ENCODE measurements around the gene NFKB1.
"Not testable (repeated sequence)": the region's sequence is repeated elsewhere in the genome, so short reads cannot be mapped to it uniquely, and the experiment has no call there.

NFKB1 gene

DNA sequence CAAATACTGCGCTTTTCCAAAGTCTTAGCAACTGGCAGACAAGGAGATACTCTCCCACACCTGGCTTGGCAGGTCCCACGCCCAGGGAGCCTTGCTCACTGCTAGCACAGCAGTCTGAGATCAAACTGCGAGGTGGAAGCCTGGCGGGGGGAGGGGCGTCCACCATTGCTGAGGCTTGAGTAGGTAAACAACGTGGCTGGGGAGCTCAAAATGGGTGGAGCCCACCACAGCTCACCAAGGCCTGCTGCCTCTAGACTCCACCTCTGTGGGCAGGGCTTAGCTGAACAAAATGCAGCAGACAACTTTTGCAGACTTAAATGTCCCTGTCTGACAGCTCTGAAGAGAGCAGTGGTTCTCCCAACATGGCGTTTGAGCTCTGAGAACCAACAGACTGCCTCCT lies 23.0 kb upstream of the NFKB1 start:
- H3K36me3 ChIP-seq (ENCODE audit: insufficient read depth, low read length), result no peaks in the 10 kb centered on the region
- H3K27me3 ChIP-seq (ENCODE audit: insufficient read depth, low read length), result no peaks in the 10 kb centered on the region
- no peaks in the 10 kb centered on the region for H3K4me1 ChIP-seq (ENCODE audit: insufficient read depth, low read length)
- peaks cover under 1% of the 10 kb centered on the region for H3K9me3 ChIP-seq (ENCODE audit: low read length)
- no peak overlapping the region for H3K4me3 ChIP-seq (ENCODE audit: low read length)
- H2AFZ ChIP-seq (ENCODE audit: low read depth, low read length), result no peak overlapping the region

DNA sequence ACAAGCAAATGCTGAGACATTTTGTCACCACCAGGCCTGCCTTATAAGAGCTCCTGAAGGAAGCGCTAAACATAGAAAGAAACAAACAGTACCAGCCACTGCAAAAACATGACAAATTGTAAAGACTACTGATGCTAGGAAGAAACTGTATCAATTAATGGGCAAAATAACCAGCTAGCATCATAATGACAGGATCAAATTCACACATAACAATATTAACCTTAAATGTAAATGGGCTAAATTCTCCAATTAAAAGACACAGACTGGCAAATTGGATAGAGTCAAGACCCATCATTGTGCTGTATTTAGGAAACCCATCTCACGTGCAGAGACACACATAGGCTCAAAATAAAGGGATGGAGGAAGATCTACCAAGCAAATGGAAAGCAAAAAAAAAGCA lies 21.3 kb upstream of the NFKB1 start:
- H3K36me3 ChIP-seq (ENCODE audit: insufficient read depth, low read length); H3K4me1 ChIP-seq (ENCODE audit: insufficient read depth, low read length); H2AFZ ChIP-seq (ENCODE audit: low read depth, low read length); H3K9me3 ChIP-seq (ENCODE audit: low read length); H3K27me3 ChIP-seq (ENCODE audit: insufficient read depth, low read length); H3K4me3 ChIP-seq (ENCODE audit: low read length): not testable (repeated sequence)

DNA sequence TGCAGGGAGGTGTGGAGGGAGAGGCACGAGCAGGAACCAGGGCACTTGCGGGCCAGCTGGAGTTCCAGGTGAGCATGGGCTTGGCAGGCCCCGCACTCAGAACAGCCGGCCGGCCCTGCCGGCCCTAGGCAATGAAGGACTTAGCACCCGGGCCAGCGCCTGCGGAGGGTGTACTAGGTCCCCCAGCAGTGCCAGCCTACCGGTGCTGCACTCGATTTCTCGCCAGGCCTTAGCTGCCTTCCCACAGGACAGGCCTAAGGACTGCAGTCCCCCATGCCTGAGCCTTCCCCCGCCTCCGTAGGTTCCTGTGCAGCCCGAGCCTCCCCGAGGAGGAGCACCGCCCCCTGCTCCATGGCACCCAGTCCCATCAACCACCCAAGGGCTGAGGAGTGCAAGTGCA lies 18.0 kb upstream of the NFKB1 start:
- Histone ChIP-seq H3K36me3 (ENCODE audit: insufficient read depth, low read length) (no peaks in the 10 kb centered on the region), H3K27me3 (ENCODE audit: insufficient read depth, low read length) (no peaks in the 10 kb centered on the region), H3K4me3 (ENCODE audit: low read length) (no peak overlapping the region), H3K9me3 (ENCODE audit: low read length) (peaks cover 3% of the 10 kb centered on the region), H2AFZ (ENCODE audit: low read depth, low read length) (no peak overlapping the region), H3K4me1 (ENCODE audit: insufficient read depth, low read length) (no peaks in the 10 kb centered on the region)

DNA sequence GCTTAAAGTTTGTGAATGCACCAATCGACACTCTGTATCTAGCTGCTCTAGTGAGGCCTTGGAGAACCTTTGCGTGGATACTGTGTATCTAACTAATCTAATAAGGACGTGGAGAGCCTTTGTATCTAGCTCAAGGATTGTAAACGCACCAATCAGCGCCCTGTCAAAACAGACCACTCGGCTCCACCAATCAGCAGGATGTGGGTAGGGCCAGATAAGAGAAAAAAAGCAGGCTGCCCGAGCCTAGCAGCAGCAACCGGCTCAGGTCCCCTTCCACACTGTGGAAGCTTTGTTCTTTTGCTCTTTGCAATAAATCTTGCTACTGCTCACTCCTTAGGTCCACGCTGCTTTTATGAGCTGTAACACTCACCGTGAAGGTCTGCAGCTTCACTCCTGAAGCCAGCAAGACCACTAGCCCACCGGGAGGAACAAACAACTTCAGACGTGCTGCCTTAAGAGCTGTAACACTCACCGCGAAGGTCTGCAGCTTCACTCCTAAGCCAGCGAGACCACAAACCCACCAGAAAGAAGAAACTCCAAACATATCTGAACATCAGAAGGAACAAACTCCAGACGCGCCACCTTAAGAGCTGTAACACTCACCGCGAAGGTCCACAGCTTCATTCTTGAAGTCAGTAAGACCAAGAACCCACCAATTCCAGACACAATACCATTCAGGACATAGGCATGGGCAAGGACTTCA lies 17.0 kb upstream of the NFKB1 start:
- H3K36me3 ChIP-seq (ENCODE audit: insufficient read depth, low read length); H3K27me3 ChIP-seq (ENCODE audit: insufficient read depth, low read length); H2AFZ ChIP-seq (ENCODE audit: low read depth, low read length); H3K9me3 ChIP-seq (ENCODE audit: low read length); H3K4me3 ChIP-seq (ENCODE audit: low read length); H3K4me1 ChIP-seq (ENCODE audit: insufficient read depth, low read length): not testable (repeated sequence)

DNA sequence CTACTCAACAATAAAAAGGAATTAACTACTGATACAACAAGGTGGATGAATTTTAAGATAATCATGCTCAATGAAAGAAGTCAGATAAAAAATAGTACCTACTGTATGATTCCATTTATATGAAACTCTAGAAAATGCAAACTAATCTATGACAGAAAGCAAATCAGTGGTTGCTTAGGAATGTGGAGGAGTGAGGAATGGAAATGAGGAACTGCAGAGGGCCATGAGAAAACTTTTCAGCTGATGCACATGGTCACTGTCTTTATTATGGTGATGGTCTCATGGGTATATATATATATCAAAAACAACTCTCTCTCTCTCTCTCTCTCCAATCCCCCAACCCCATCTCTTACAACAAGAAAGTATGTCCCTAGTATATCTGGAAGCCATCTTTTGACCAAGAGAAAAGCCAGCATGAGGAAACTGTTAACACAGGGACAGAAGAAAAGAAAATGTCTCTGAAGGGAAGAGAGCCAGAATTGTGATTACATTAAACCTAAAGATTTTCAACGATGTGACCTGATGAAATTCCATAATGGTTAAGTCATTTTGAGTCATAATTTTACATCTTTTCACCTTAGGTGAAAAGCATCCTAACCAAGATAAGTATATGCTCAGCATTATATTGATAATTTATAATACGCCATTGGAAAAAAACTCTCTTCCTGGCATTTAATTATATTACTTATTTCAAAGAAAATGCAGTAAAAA lies 8.5 kb upstream of the NFKB1 start:
- Histone ChIP-seq H3K36me3 (ENCODE audit: insufficient read depth, low read length) (no peaks in the 10 kb centered on the region), H3K9me3 (ENCODE audit: low read length) (peaks cover 2% of the 10 kb centered on the region), H3K4me1 (ENCODE audit: insufficient read depth, low read length) (no peaks in the 10 kb centered on the region), H3K4me3 (ENCODE audit: low read length) (no peak overlapping the region), H2AFZ (ENCODE audit: low read depth, low read length) (no peak overlapping the region), H3K27me3 (ENCODE audit: insufficient read depth, low read length) (no peaks in the 10 kb centered on the region)

DNA sequence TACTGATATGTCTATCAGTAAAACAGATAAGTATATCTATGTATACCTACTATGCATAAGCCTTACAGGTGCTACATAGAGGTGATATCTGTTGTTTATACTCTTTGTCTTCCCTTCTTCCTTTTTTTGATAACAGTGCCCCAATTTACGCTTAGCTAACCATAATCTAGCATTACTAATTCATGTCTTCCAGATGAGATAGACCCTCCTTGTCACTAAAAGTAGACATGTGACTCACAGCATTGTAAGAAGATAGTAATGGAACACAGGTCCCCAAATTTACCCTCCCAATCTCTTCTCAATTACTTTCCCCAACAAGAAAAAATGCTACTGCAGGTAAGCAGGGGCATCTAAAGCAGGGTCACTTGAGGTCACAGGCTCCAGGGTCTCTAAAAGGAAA lies 7.9 kb upstream of the NFKB1 start:
- H3K36me3 ChIP-seq (ENCODE audit: insufficient read depth, low read length), result no peaks in the 10 kb centered on the region
- H3K9me3 ChIP-seq (ENCODE audit: low read length), result peaks cover 2% of the 10 kb centered on the region
- no peaks in the 10 kb centered on the region for H3K27me3 ChIP-seq (ENCODE audit: insufficient read depth, low read length)
- H3K4me1 ChIP-seq (ENCODE audit: insufficient read depth, low read length), result no peaks in the 10 kb centered on the region
- no peak overlapping the region for H3K4me3 ChIP-seq (ENCODE audit: low read length)
- no peak overlapping the region for H2AFZ ChIP-seq (ENCODE audit: low read depth, low read length)

DNA sequence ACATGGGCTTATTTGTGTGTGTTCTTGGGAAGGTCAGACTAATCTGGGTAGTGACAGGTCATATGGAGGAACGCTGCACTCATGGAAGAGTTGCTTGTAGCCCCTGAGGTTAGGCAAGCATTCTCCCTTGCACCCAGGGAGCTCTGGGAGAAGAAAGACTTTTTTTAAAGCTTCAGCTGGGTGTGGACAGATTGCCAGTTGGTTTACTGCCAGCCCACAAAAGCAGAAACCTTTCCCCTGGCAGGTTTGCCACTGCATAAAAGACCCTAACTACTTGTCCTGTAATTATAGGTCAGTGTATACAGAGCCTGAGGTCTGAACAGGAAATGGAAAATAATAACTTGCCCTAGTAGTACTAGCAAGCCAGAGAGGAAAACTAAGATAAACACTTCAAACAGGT lies 7.4 kb upstream of the NFKB1 start:
- no peak overlapping the region for H2AFZ ChIP-seq (ENCODE audit: low read depth, low read length)
- no peaks in the 10 kb centered on the region for H3K4me1 ChIP-seq (ENCODE audit: insufficient read depth, low read length)
- H3K27me3 ChIP-seq (ENCODE audit: insufficient read depth, low read length), result no peaks in the 10 kb centered on the region
- no peaks in the 10 kb centered on the region for H3K36me3 ChIP-seq (ENCODE audit: insufficient read depth, low read length)
- no peak overlapping the region for H3K4me3 ChIP-seq (ENCODE audit: low read length)
- peaks cover 2% of the 10 kb centered on the region for H3K9me3 ChIP-seq (ENCODE audit: low read length)

DNA sequence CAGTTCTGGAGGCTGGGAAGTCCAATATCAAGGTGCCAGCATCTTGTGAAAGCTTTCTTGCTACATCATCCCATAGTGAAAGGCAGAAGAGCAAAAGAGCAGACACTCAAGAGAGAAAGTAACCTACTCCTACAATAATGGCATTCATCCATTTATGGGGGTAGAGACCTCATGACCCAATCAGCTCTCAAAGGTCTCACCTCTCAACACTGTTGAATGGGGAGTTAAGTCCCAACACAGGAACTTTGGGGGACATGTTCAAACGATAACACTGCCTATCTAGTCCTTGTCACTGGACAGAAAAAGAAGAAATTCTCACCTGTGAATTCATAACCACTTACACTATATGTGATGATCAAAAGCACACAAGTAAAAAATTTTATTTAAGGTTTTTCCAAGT lies 6.6 kb upstream of the NFKB1 start:
- Histone ChIP-seq H3K36me3 (ENCODE audit: insufficient read depth, low read length) (no peaks in the 10 kb centered on the region), H3K4me3 (ENCODE audit: low read length) (no peak overlapping the region), H3K9me3 (ENCODE audit: low read length) (peaks cover 2% of the 10 kb centered on the region), H3K27me3 (ENCODE audit: insufficient read depth, low read length) (no peaks in the 10 kb centered on the region), H3K4me1 (ENCODE audit: insufficient read depth, low read length) (no peaks in the 10 kb centered on the region), H2AFZ (ENCODE audit: low read depth, low read length) (no peak overlapping the region)

DNA sequence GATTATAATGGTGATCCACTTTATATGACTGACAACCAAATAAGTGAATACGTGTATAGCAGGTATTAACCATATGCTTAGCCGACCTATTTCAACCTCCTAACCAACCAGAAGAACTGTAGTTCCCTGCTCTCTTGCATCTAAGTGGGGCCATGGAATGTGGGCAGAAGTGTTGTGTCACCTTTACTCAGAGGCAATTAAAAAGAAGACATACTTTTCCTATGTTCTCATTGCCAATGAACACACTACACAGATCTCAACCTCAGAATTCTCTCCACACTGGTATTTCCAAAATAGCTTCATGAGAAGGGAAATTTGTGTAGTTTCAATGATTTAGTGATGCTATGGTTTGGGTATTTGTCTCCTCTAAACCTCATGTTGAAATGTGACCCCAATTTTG lies 3.2 kb upstream of the NFKB1 start:
- no peak overlapping the region for H3K4me3 ChIP-seq (ENCODE audit: low read length)
- H3K4me1 ChIP-seq (ENCODE audit: insufficient read depth, low read length), result peaks cover 4% of the 10 kb centered on the region
- H2AFZ ChIP-seq (ENCODE audit: low read depth, low read length), result no peak overlapping the region
- no peaks in the 10 kb centered on the region for H3K27me3 ChIP-seq (ENCODE audit: insufficient read depth, low read length)
- peaks cover 2% of the 10 kb centered on the region for H3K9me3 ChIP-seq (ENCODE audit: low read length)
- no peaks in the 10 kb centered on the region for H3K36me3 ChIP-seq (ENCODE audit: insufficient read depth, low read length)

DNA sequence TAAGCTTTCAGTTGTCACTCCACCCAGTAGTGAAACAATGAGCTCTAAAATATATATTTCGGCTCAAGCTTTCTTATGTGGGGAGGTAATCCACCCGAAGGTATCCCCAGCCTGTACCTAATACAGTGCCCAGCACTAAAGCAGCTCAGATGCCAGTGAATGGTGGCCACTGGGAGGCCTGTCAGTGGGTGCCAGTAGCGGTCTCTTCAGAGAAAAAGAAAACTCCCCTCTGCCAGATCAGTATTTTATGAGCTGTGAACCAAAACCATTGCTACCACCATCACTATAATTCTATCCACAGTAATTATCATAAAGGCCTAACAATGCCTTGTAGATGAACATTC lies 835 bp upstream of the NFKB1 start:
- Histone ChIP-seq H3K4me3 (ENCODE audit: low read length) (peak overlapping the region; percentile 82), H3K4me1 (ENCODE audit: insufficient read depth, low read length) (peaks cover 13% of the 10 kb centered on the region), H3K36me3 (ENCODE audit: insufficient read depth, low read length) (no peaks in the 10 kb centered on the region), H3K27me3 (ENCODE audit: insufficient read depth, low read length) (no peaks in the 10 kb centered on the region), H3K9me3 (ENCODE audit: low read length) (no peaks in the 10 kb centered on the region), H2AFZ (ENCODE audit: low read depth, low read length) (peak overlapping the region; percentile 99)

DNA sequence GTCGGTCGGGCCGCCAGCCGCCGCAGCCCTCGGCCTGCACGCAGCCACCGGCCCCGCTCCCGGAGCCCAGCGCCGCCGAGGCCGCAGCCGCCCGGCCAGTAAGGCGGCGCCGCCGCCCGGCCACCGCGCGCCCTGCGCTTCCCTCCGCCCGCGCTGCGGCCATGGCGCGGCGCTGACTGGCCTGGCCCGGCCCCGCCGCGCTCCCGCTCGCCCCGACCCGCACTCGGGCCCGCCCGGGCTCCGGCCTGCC lies 213 bp downstream of the NFKB1 start:
- peaks cover 13% of the 10 kb centered on the region for H3K4me1 ChIP-seq (ENCODE audit: insufficient read depth, low read length)
- no peaks in the 10 kb centered on the region for H3K9me3 ChIP-seq (ENCODE audit: low read length)
- H3K27me3 ChIP-seq (ENCODE audit: insufficient read depth, low read length), result no peaks in the 10 kb centered on the region
- H2AFZ ChIP-seq (ENCODE audit: low read depth, low read length), result peak overlapping the region; percentile 99
- H3K4me3 ChIP-seq (ENCODE audit: low read length), result peak overlapping the region; percentile 82
- no peaks in the 10 kb centered on the region for H3K36me3 ChIP-seq (ENCODE audit: insufficient read depth, low read length)

DNA sequence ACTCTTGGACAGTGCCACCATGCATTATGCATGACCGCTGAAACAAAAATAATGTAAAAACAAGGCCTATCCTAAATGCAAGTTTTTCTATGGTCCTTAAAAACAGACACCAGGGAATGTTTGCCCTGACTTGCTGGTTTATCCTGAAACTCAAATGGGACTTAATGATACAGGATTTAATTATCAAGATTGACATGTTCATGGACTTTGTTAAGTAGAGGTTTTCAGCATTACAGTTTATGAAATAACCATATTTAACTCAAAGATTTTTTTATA lies 1.3 kb downstream of the NFKB1 start:
- H3K27me3 ChIP-seq (ENCODE audit: insufficient read depth, low read length), result no peaks in the 10 kb centered on the region
- peak overlapping the region; percentile 81 for H2AFZ ChIP-seq (ENCODE audit: low read depth, low read length)
- H3K36me3 ChIP-seq (ENCODE audit: insufficient read depth, low read length), result no peaks in the 10 kb centered on the region
- H3K4me1 ChIP-seq (ENCODE audit: insufficient read depth, low read length), result peaks cover 13% of the 10 kb centered on the region
- no peaks in the 10 kb centered on the region for H3K9me3 ChIP-seq (ENCODE audit: low read length)
- peak overlapping the region; percentile 82 for H3K4me3 ChIP-seq (ENCODE audit: low read length)

DNA sequence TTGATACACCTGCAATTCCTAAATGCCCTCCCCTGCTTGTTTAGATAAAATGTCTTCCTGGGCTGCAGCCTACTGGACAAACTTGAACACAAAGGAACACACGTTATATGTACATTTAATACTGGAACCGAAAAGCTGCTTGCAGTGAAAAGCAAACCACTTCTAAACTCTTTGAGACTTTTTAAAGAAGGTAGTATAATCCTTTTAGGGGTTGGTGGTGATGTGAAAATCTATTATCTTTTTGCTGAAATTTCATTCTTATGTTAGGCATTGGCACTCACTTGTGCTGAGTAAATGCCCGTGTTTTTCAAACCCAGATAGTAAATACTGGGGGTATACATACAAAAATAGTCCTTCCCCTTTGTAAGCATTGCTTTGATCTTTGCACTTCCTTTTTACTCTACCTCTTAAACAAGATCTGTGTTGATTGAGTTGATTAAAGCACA lies 2.2 kb downstream of the NFKB1 start:
- Histone ChIP-seq H3K27me3 (ENCODE audit: insufficient read depth, low read length) (no peaks in the 10 kb centered on the region), H2AFZ (ENCODE audit: low read depth, low read length) (peak overlapping the region; percentile 81), H3K9me3 (ENCODE audit: low read length) (no peaks in the 10 kb centered on the region), H3K4me3 (ENCODE audit: low read length) (peak overlapping the region; percentile 82), H3K4me1 (ENCODE audit: insufficient read depth, low read length) (peaks cover 13% of the 10 kb centered on the region), H3K36me3 (ENCODE audit: insufficient read depth, low read length) (no peaks in the 10 kb centered on the region)
